ENCODE measurements around the gene PXMP2.

DNA sequence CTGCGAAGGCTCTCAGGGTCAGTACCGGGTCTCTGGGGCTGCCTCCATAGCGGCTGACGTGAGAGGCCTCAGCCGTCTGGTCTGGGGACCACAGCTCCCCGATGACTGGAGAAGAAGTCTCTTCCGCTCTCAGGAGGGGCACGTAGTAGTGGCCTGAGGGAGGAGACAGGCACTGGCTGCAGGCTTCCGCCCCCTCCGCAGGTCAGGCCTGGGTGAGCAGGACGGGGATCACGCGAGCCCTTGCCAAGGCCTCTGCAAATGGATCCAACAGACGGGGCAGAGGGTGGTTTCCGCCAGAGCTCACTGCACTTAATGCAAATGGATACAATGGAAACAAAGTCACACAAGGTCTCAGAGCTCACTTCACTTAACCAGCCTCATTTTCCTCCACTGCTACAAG, 49.5 kb downstream of the PXMP2 start:
- TF ChIP-seq POLR2A (IDR thresholded peaks at IDR 0.05), result no peak
- TF ChIP-seq, protein P1, sequence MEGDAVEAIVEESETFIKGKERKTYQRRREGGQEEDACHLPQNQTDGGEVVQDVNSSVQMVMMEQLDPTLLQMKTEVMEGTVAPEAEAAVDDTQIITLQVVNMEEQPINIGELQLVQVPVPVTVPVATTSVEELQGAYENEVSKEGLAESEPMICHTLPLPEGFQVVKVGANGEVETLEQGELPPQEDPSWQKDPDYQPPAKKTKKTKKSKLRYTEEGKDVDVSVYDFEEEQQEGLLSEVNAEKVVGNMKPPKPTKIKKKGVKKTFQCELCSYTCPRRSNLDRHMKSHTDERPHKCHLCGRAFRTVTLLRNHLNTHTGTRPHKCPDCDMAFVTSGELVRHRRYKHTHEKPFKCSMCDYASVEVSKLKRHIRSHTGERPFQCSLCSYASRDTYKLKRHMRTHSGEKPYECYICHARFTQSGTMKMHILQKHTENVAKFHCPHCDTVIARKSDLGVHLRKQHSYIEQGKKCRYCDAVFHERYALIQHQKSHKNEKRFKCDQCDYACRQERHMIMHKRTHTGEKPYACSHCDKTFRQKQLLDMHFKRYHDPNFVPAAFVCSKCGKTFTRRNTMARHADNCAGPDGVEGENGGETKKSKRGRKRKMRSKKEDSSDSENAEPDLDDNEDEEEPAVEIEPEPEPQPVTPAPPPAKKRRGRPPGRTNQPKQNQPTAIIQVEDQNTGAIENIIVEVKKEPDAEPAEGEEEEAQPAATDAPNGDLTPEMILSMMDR (IDR thresholded peaks at IDR 0.05), result no peak

Measured in right lobe of liver (tissue), 4 donors.